AG10803 (cell line): ENCODE data around the gene PSG1.
"Not testable (repeated sequence)": the region's sequence is repeated elsewhere in the genome, so short reads cannot be mapped to it uniquely, and the experiment has no call there.

Experiments
- DNase-seq: peaks from one replicate; pipeline ENCODE4 v3.0.0; 2010; ENCODE audit warnings: low read depth
- H3K4me3 ChIP-seq: 2 replicates; pipeline ENCODE4 v1.5.1; 2011; ENCODE audit warnings: mild to moderate bottlenecking, low read length, control low read depth
- TF ChIP-seq, protein P1 (sequence below): conservative IDR thresholded peaks from 2 replicates; pipeline ENCODE4 v1.5.1; 2011; ENCODE audit warnings: mild to moderate bottlenecking, low read length, control low read depth, inconsistent platforms

PSG1 gene

DNA sequence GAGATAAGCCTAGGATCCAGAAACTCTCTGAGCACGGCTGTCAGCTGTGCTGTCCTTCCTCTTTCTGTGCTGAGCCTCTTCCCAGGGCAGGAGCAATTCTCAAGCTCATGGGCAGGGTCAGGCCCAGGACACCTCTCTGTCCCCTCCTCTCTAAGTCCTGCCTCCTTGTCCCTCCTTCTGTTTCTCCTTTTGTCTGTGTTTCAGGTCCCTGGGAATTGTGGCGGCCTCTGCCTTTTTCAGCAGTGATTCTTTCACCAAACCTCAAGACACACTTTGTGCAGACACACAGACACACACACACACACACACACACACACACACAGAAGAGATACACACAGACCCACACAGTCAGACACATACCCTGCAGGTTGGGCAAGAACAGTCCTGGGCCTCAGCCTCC, at the start of gene PSG1:
PSG1 (minus strand) TSS at position 101 of the 400 bp plus-strand sequence. CDS start 132 bp downstream, outside the sequence.
- no peak for DNase-seq
- TF ChIP-seq, protein P1, sequence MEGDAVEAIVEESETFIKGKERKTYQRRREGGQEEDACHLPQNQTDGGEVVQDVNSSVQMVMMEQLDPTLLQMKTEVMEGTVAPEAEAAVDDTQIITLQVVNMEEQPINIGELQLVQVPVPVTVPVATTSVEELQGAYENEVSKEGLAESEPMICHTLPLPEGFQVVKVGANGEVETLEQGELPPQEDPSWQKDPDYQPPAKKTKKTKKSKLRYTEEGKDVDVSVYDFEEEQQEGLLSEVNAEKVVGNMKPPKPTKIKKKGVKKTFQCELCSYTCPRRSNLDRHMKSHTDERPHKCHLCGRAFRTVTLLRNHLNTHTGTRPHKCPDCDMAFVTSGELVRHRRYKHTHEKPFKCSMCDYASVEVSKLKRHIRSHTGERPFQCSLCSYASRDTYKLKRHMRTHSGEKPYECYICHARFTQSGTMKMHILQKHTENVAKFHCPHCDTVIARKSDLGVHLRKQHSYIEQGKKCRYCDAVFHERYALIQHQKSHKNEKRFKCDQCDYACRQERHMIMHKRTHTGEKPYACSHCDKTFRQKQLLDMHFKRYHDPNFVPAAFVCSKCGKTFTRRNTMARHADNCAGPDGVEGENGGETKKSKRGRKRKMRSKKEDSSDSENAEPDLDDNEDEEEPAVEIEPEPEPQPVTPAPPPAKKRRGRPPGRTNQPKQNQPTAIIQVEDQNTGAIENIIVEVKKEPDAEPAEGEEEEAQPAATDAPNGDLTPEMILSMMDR = no peak
- no peak within 1 kb of the TSS for H3K4me3 ChIP-seq

DNA sequence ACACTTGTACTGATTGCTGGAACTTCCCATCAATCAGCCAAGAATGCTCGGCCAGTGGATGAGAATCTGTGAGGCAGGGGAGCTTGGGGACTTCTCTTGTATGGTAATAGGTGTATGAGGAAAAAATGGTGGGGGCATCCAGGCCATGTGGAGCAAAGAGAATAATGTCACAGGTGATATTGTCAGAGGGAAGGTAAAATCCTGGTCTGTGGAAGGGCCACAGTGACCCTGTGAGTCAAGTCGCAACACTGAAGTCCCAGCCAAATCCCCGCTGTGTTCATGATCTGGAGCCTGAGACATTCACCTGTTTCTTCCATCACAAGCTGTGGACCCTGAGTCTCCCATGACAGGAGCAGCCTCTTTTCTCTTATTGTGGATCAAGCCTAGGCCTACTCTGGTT, 49.4 kb upstream of the PSG1 start:
- no peak overlapping the region for H3K4me3 ChIP-seq
- TF ChIP-seq, protein P1 = no peak

DNA sequence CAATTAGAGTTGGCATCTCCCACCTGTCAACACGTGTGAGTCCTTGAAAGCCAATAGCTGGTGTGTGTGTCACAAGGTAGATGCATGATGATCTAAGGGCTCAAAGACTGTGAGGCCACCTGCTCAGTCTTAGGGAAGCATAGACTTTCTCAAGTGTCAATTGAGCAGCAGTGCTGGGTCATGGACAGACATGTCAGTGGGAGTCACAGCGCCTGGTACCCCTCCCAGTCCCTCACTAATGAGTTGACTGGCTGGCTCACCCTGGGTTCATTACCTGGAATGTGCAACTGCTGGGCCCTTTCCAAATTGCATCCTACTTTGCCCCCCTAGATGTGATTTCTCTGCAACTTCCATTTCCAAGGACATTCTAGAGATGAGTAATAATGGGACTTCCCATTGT, 47.3 kb upstream of the PSG1 start:
- no peak for DNase-seq

More for the DNA sequence above, 49.4 kb upstream of the PSG1 start:
- no peak for DNase-seq

DNA sequence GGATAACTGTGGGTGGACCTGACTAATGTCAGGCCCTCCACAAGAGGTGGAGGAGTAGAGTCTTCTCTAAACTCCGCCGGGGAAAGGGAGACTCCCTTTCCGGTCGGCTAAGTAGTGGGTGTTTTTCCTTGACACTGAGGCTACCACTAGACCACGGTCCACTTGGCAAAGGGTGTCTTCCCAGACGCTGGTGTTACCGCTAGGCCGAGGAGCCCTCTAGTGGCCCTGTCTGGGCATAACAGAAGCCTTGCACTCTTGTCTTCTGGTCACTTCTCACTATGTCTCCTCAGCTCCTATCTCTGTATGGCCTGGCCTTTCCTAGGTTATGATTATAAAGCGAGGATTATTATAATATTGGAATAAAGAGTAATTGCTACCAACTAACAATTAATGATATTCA, 43.6 kb upstream of the PSG1 start:
- peak; percentile 75 for DNase-seq
- TF ChIP-seq, protein P1 = peak; percentile 81
- not testable (repeated sequence) for H3K4me3 ChIP-seq

More for the DNA sequence above, 47.3 kb upstream of the PSG1 start:
- H3K4me3 ChIP-seq = no peak overlapping the region
- TF ChIP-seq, protein P1 = no peak

DNA sequence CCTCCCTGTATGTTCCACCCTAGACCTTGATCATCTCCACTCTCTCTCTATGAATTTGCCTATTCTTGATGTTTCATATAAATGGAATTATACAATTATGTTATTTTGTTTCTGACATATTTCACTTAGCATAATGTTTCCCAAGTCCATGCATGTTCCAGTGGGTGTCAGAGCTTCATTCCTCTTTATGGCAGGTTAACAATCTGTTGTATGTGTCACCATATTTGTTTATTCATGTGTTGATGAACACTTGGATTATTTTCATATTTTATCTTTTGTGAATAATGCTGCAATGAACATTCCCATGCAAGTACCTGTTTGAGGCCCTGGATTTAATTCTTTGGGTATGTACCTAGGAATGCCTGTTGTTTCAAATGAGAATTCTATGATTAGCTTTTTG, 41.5 kb upstream of the PSG1 start:
- DNase-seq, H3K4me3 ChIP-seq: not testable (repeated sequence)

DNA sequence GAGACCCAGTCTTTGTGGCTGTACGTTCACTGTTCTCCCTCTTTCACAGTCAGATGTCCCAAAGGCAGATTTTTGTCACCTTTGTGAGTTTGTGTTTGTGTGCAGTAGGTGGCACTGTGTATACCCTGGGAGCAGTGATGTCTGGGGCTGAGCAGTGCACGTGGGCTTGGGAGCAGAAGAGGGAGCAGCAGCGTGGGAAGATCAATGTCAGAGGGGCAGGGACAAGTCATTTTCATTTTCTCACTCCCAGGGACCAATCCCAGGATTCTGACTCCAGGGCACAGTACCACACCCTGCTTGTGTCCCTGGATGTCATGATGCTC, 40.2 kb upstream of the PSG1 start:
- no peak overlapping the region for H3K4me3 ChIP-seq
- TF ChIP-seq, protein P1 = no peak
- no peak for DNase-seq

DNA sequence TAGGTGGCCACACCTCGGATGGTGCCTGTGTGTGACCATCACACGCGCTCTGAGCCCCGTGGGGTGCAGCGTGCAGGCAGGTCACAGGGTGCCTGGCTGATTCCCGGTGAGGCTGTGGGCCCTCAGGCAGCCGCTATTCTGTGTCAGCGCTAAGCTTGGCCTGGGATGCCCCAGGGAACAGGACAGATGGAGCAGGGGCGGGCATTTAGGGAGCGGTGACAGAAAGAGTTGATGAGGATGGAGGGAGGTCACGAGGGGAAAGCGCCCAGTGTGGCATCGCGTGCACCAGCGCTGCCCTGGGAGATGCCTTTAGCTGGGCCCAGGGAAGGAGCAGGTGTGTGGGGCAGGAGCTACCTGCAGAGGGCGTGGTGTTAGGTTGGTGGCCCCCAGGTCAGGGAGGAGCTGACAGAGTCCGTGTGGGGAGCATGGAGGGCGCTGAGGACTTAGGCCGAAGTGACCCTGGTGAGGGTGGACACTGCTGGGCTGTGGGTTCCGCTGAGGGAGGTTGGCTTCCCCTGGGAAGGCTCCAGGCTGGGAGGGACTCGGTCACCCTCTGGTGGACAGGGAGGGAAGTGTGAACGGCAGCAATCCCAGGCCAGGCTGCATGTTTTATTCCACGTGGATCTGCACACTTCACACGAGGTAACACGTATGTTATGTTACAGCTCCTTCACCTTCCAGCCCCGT, 39.7 kb upstream of the PSG1 start:
- not testable (repeated sequence) for DNase-seq, H3K4me3 ChIP-seq
- TF ChIP-seq, protein P1 = peak; percentile 44

DNA sequence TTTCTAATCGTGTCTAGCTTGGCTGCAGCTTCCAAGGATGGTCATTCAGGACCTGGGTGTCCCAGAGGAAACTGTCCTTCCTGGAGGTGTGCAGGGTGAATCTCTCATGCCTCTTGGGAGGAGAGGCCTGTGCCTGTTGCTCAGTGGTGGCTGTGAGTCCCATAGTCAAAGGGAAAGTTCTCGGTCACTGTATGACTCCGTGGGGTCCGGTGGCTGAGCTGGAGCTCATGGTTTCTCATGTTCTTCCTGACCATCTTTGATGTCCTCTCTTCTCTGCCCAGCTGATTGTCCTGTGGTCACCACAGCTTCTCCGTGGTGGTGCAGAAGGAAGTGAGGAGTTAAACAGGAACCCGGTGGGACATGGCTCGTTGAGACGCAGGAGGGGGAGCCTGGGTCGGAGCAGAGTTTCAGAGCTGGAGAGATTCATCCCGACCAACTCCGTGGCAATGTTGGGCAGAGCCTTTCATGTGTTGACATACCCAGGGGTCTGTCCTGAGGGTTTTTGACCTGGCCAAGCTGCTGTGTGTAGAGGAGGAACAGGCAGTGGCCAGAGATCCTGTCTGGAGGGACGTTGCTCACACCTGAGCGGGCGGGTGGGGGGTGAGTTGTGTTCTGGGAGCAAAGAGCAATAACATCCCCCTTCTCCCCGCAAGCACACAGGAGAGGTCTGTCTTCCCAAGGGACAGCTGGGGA, 39.0 kb upstream of the PSG1 start:
- DNase-seq, H3K4me3 ChIP-seq: not testable (repeated sequence)

DNA sequence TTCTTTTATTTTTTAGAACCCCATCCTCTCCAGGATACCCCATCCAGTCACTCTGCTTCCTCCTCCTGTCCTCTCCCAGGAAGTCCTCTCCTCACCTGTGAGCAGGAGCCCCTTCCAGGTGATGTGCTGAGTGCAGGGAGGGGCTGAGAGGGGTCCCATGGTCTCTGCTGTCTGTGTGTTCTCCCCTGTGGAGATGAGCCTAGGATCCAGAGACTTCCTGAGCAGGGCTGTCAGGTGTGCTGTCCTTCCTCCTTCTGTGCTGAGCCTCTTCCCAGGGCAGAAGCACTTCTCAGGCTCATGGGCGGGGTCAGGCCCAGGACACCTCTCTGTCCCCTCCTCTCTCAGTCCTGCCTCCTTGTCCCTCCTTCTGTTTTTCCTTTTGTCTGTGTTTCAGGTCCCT, 38.1 kb upstream of the PSG1 start, which contains the start of gene PSG6:
PSG6 (minus strand) TSS at position 261 of the 400 bp plus-strand sequence; CDS start at position 159, 102 bp downstream.
- H3K4me3 ChIP-seq, DNase-seq: not testable (repeated sequence)

DNA sequence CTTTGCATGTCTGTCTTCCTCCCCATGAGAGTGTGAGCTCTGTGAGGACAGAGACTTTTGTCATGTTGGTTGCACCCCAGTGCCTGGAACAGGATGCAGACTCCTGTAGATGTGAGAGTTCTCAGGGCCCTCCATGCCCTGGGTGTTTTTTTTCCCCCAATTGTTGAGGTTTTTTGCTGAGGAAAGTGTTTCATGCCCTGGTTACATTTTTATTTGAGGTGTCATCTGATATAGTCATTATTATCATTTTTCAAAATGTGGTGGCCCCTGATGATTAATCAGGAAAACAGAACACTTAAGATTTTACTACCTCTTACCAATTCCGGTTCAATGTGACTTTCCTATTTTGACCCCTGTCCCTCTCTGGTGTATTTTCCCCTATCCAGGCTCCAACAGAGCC, 37.4 kb upstream of the PSG1 start:
- H3K4me3 ChIP-seq, DNase-seq: not testable (repeated sequence)

DNA sequence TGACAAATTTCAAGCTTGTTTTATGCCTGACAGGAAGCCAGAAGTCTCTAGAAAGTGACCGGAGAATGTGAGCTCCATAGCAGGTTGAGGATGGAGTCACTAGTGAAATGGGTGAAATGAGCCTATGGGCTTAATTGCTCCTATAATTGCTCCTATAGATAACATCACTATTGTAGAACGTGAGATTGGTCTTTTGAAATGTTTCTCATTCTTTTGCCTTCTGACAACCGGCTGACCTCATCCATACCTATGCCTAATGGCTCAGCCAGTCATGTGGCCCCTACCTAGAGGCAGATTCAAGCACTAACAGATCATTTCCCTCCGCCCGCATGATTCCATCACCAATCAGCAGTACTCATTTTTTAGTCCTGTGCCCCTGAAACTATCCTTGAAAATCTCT, 34.0 kb upstream of the PSG1 start:
- not testable (repeated sequence) for DNase-seq, H3K4me3 ChIP-seq

DNA sequence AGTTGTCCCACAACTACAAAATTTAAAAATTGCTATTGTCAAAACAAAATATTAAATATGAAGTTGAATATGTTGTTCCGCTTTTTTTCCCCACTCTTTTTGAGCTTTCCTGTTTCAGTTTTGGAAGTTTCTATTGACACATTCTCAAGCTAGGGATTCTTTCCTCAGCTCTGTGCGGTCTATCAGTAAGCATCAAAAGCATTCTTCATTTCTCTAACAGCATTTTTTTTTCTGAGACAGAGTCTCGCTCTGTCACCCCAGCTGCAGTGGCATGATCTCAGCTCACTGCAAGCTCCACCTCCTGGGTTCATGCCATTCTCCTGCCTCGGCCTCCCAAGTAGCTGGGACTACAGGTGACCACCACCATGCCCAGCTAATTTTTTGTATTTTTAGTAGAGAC, 33.4 kb upstream of the PSG1 start:
- not testable (repeated sequence) for DNase-seq, H3K4me3 ChIP-seq
